GM23338 (cell line): ENCODE measurements around the gene LNP1. TPM values are rescaled to one million over a fixed set of nuclear protein-coding genes. Genes with fewer than 3 reads are reported as not detected.

Source experiments
- ATAC-seq: fragments of 200-7000 bp; cut with Tn5 transposase; 3 replicates; pipeline ENCODE4 v1.9.1; 2020
- DNase-seq: peaks from one replicate; pipeline ENCODE4 v3.0.0-alpha.2; 2015; ENCODE audit warnings: low spot score
- H2AFZ ChIP-seq: fragments of 200-600 bp; sonication (generic); 2 replicates; pipeline ENCODE4 v1.8.0; 2016; ENCODE audit warnings: antibody characterized with exemption, mild to moderate bottlenecking, moderate library complexity
- H3F3A ChIP-seq: fragments of 200-600 bp; sonication (generic); replicated peaks from 2 replicates; pipeline ENCODE4 v1.8.0; 2017; ENCODE audit warnings: antibody characterized with exemption, mixed run types, low read depth
- H3K27ac ChIP-seq: fragments of 200-600 bp; sonication (generic); 2 replicates; pipeline ENCODE4 v1.6.1; 2016; ENCODE audit warnings: low read depth
- H3K27me3 ChIP-seq: fragments of 200-600 bp; sonication (generic); 2 replicates; pipeline ENCODE4 v1.8.0; 2016; ENCODE audit warnings: mild to moderate bottlenecking, mixed run types, moderate library complexity; ENCODE audit not compliant: insufficient read depth
- H3K36me3 ChIP-seq: fragments of 200-600 bp; sonication (generic); 2 replicates; pipeline ENCODE4 v1.8.0; 2016; ENCODE audit warnings: mild to moderate bottlenecking; ENCODE audit not compliant: insufficient read depth
- H3K4me1 ChIP-seq: fragments of 200-600 bp; sonication (generic); 2 replicates; pipeline ENCODE4 v1.8.0; 2016; ENCODE audit warnings: mild to moderate bottlenecking, moderate library complexity; ENCODE audit not compliant: insufficient read depth
- H3K4me2 ChIP-seq: fragments of 200-600 bp; sonication (generic); 2 replicates; pipeline ENCODE4 v1.7.1; 2017; ENCODE audit warnings: mixed run types
- H3K4me3 ChIP-seq: fragments of 200-600 bp; sonication (generic); 2 replicates; pipeline ENCODE4 v1.6.1; 2016; ENCODE audit warnings: mixed run types
- H3K79me2 ChIP-seq: fragments of 200-600 bp; sonication (generic); replicated peaks from 2 replicates; pipeline ENCODE4 v1.8.0; 2017; ENCODE audit warnings: mild to moderate bottlenecking; ENCODE audit not compliant: insufficient read depth
- H3K9me2 ChIP-seq: fragments of 200-600 bp; sonication (generic); 2 replicates; pipeline ENCODE4 v1.8.0; 2017; ENCODE audit not compliant: insufficient read depth
- H4K20me1 ChIP-seq: fragments of 200-600 bp; sonication (generic); replicated peaks from 2 replicates; pipeline ENCODE4 v1.8.0; 2017; ENCODE audit warnings: mild to moderate bottlenecking; ENCODE audit not compliant: insufficient read depth
- H3K27ac Mint-ChIP-seq: 2 replicates; pipeline ENCODE4 v1.8.0; 2020; ENCODE audit warnings: inconsistent platforms, mild to moderate bottlenecking, moderate library complexity, mixed read lengths
- H3K27me3 Mint-ChIP-seq: 3 replicates; pipeline ENCODE4 v1.8.0; 2022; ENCODE audit warnings: low read depth, mild to moderate bottlenecking, moderate library complexity, mixed read lengths, inconsistent platforms; ENCODE audit not compliant: insufficient read depth, poor library complexity
- H3K36me3 Mint-ChIP-seq: 3 replicates; pipeline ENCODE4 v1.8.0; 2021; ENCODE audit warnings: low read depth, mild to moderate bottlenecking, inconsistent platforms, moderate library complexity, mixed read lengths
- H3K4me1 Mint-ChIP-seq: 3 replicates; pipeline ENCODE4 v1.8.0; 2020; ENCODE audit warnings: mild to moderate bottlenecking, inconsistent platforms, mixed read lengths
- H3K4me3 Mint-ChIP-seq: 3 replicates; pipeline ENCODE4 v1.8.0; 2021; ENCODE audit warnings: moderate library complexity, mild to moderate bottlenecking, inconsistent platforms, mixed read lengths
- H3K9me3 Mint-ChIP-seq: 3 replicates; pipeline ENCODE4 v1.8.0; 2020; ENCODE audit warnings: moderate library complexity, mild to moderate bottlenecking, inconsistent platforms, mixed read lengths
- CREB1 ChIP-seq: fragments of 250-450 bp; sonication (Bioruptor Pico); IDR thresholded peaks from 2 replicates; pipeline ENCODE4 v1.5.0; 2020; ENCODE audit warnings: low read depth, mild to moderate bottlenecking, moderate library complexity
- CTCF ChIP-seq, 2 experiments: fragments of 200-600 bp in 1 of 2; sonication (generic) in 1 of 2; conservative IDR thresholded peaks; 2 replicates each; pipeline versions ENCODE4 v1.5.1 to v1.6.1; 2016 to 2017; ENCODE audit warnings: antibody characterized with exemption in 2 of 2, low read depth in 2 of 2, mild to moderate bottlenecking in 2 of 2, moderate library complexity in 1 of 2
- EZH2 ChIP-seq: fragments of 200-600 bp; sonication (generic); IDR thresholded peaks from one replicate; pipeline ENCODE4 v1.8.0; 2017; ENCODE audit warnings: antibody characterized with exemption, mild to moderate bottlenecking, low read depth; ENCODE audit not compliant: unreplicated experiment
- EZH2phosphoT487 ChIP-seq: fragments of 200-600 bp; sonication (generic); IDR thresholded peaks from one replicate; pipeline ENCODE4 v1.8.1; 2018; ENCODE audit warnings: antibody characterized with exemption; ENCODE audit not compliant: unreplicated experiment
- JUNB ChIP-seq: IDR thresholded peaks from one replicate; pipeline ENCODE4 v1.6.1; 2016; ENCODE audit warnings: antibody characterized with exemption; ENCODE audit not compliant: unreplicated experiment
- NANOG ChIP-seq: IDR thresholded peaks from 2 replicates; pipeline ENCODE4 v1.6.1; 2016; ENCODE audit warnings: antibody characterized with exemption, borderline replicate concordance
- POLR2AphosphoS5 ChIP-seq: IDR thresholded peaks from 2 replicates; pipeline ENCODE4 v1.6.1; 2016; ENCODE audit warnings: antibody characterized with exemption, low read depth
- REST ChIP-seq: IDR thresholded peaks from one replicate; pipeline ENCODE4 v1.6.1; 2018; ENCODE audit warnings: antibody characterized with exemption; ENCODE audit not compliant: unreplicated experiment
- STAT1 ChIP-seq: IDR thresholded peaks from one replicate; pipeline ENCODE4 v1.6.1; 2016; ENCODE audit warnings: antibody characterized with exemption; ENCODE audit not compliant: unreplicated experiment
- ZNF114 ChIP-seq: fragments of 250-450 bp; sonication (Bioruptor Pico); IDR thresholded peaks from 2 replicates; pipeline ENCODE4 v1.5.0; 2020; ENCODE audit warnings: mild to moderate bottlenecking, moderate library complexity
- ZNF331 ChIP-seq: fragments of 250-450 bp; sonication (Bioruptor Pico); IDR thresholded peaks from 2 replicates; pipeline ENCODE4 v1.5.0; 2020; ENCODE audit warnings: low read depth, mild to moderate bottlenecking, moderate library complexity
- polyA plus RNA-seq: library from polyadenylated mRNA; unstranded; fragments of >200 nt; fragmentation: Nextera tagmentation; extraction: Ambion mirVana; gene quantifications from 2 replicates; pipeline ENCODE4 v1.2.1, GENCODE V29; 2016
- total RNA-seq: library from RNA; depleted of rRNA; stranded (reverse); fragments of >200 nt; shearing (Covaris generic); gene quantifications from 2 replicates; pipeline ENCODE4 v1.2.3, GENCODE V29; 2014

LNP1 gene
- total and polyA plus RNA-seq, 2 experiments from 2014 or later, result 4.7 to 6.7 TPM

GRCh38 chr3:100399341-100400071 is 1.8 kb upstream of the LNP1 start:
- Mint-ChIP-seq H3K9me3 (no peaks in the 10 kb centered on the region), H3K27me3 (peaks cover 5% of the 10 kb centered on the region), H3K4me3 (peak overlapping the region; percentile 91), H3K36me3 (peaks cover 2% of the 10 kb centered on the region; the same call in 1 of the 3 replicates), H3K4me1 (peaks cover 18% of the 10 kb centered on the region), H3K27ac (no peak overlapping the region)
- ATAC-seq, result no peak
- H3K36me3 ChIP-seq, result no peaks in the 10 kb centered on the region
- no peaks in the 10 kb centered on the region for H3K27me3 ChIP-seq
- H3K4me3 ChIP-seq, result peak overlapping the region; percentile 65
- H4K20me1 ChIP-seq, result peaks cover 35% of the 10 kb centered on the region
- peaks cover 16% of the 10 kb centered on the region; the same call in 1 of the 2 replicates for H3K4me1 ChIP-seq
- no peaks in the 10 kb centered on the region for H3F3A ChIP-seq
- H2AFZ ChIP-seq, result no peak overlapping the region
- DNase-seq, result no peak
- H3K27ac ChIP-seq, result no peak overlapping the region
- peak overlapping the region; percentile 89 for H3K4me2 ChIP-seq
- peaks cover 88% of the 10 kb centered on the region for H3K79me2 ChIP-seq
- TF ChIP-seq CTCF (conservative IDR thresholded peaks at IDR 0.05; ENCODE audit: low read depth in 2 of 2) (no peak), JUNB (no peak)
- H3K9me2 ChIP-seq, result no peaks in the 10 kb centered on the region

GRCh38 chr3:100400419-100400779 is 940 bp upstream of the LNP1 start:
- Histone ChIP-seq H3K4me1 (peaks cover 16% of the 10 kb centered on the region; the same call in 1 of the 2 replicates), H3F3A (no peaks in the 10 kb centered on the region), H4K20me1 (peaks cover 26% of the 10 kb centered on the region), H3K27me3 (no peaks in the 10 kb centered on the region), H3K36me3 (no peaks in the 10 kb centered on the region), H3K27ac (peak overlapping the region; percentile 96; the same call in 1 of the 2 replicates), H3K4me2 (peak overlapping the region; percentile 89), H3K79me2 (peaks cover 88% of the 10 kb centered on the region), H3K4me3 (peak overlapping the region; percentile 65), H2AFZ (peak overlapping the region; percentile 90; the same call in 1 of the 2 replicates), H3K9me2 (no peaks in the 10 kb centered on the region)
- Mint-ChIP-seq H3K4me3 (peak overlapping the region; percentile 91), H3K9me3 (no peaks in the 10 kb centered on the region), H3K4me1 (peaks cover 18% of the 10 kb centered on the region), H3K27me3 (peaks cover 5% of the 10 kb centered on the region), H3K27ac (0 out of 2 replicates have a peak overlapping the region, but pooled peaks have one; percentile 70), H3K36me3 (peaks cover 5% of the 10 kb centered on the region)
- ATAC-seq, result peak; percentile 16
- DNase-seq, result peak; percentile 28
- no peak for TF ChIP-seq JUNB

GRCh38 chr3:100401674-100402041 is 319 bp downstream of the LNP1 start:
- peak overlapping the region; percentile 65 for H3K4me3 ChIP-seq
- H3K27me3 Mint-ChIP-seq, result peaks cover 5% of the 10 kb centered on the region
- peaks cover 14% of the 10 kb centered on the region for H3K36me3 Mint-ChIP-seq
- peak overlapping the region; percentile 99 for H3K27ac Mint-ChIP-seq
- H3K9me3 Mint-ChIP-seq, result no peaks in the 10 kb centered on the region
- H3K36me3 ChIP-seq, result no peaks in the 10 kb centered on the region
- no peaks in the 10 kb centered on the region for H3F3A ChIP-seq
- DNase-seq (peak; percentile 68), ATAC-seq (peak; percentile 16)
- peak overlapping the region; percentile 89 for H3K4me2 ChIP-seq
- H3K27ac ChIP-seq, result peak overlapping the region; percentile 91
- peaks cover 87% of the 10 kb centered on the region for H3K79me2 ChIP-seq
- H3K9me2 ChIP-seq, result no peaks in the 10 kb centered on the region
- H3K4me1 ChIP-seq, result peaks cover 16% of the 10 kb centered on the region; the same call in 1 of the 2 replicates
- H3K4me3 Mint-ChIP-seq, result peak overlapping the region; percentile 91
- H4K20me1 ChIP-seq, result peaks cover 15% of the 10 kb centered on the region
- H3K4me1 Mint-ChIP-seq, result peaks cover 22% of the 10 kb centered on the region
- no peaks in the 10 kb centered on the region for H3K27me3 ChIP-seq
- peak overlapping the region; percentile 33 for H2AFZ ChIP-seq
- TF ChIP-seq POLR2AphosphoS5, result no peak
- TF ChIP-seq CREB1 (CRISPR knock-in tag), result no peak
- TF ChIP-seq ZNF114 (CRISPR knock-in tag), result no peak
- TF ChIP-seq REST, result no peak
- no peak for TF ChIP-seq ZNF331 (CRISPR knock-in tag)
- TF ChIP-seq STAT1, result no peak
- no peak for TF ChIP-seq EZH2phosphoT487
- no peak for TF ChIP-seq EZH2
- no peak for TF ChIP-seq NANOG
- TF ChIP-seq CTCF (conservative IDR thresholded peaks at IDR 0.05; ENCODE audit: low read depth in 2 of 2), result no peak
